ENCODE measurements around the gene AURKAIP1.

Gene AURKAIP1

DNA sequence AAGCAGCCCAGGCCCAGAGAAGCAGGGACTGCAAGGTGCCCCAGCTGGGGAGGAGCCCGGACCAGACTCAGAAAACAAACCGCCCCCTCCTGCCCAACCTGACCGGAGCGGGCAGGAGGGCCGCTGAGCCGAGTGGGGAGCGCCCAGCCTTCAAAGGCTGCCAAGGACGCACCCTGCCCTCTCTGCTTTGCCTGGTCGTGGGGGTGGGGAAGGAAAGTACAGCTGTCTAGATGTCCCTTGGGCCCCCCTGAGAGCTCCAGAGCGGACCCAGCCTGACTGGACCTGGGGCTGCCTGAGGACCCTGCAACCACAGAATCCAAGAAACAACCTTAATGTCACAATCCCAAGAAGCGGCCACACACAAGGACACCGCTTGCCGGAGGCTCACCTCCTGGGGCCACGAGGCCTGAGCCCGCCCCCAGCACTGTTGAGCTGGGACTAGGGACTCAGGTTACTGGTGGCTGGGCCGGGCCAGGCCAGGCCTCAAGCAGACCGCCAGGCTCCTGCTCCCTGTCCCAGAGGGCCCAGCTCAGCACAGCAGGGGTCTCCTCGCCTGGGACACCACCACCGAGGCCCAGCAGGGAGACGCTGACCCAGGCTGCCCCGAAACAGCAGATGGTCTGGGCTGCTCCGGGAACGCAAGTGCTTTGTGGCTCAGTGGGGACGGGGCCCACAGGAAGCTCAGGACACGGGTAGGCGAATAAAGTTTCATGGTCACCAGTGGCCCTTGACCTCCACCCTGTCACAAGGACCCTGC, 27.2 kb downstream of the AURKAIP1 start:
- DNase-seq (ENCODE audit: low read depth in 2 of 2), result no peak

- no peak for DNase-seq (ENCODE audit: low read depth in 2 of 2)
These were observed 27.9 kb downstream of the AURKAIP1 start for GRCh38 chr1:1347026-1347595.

DNA sequence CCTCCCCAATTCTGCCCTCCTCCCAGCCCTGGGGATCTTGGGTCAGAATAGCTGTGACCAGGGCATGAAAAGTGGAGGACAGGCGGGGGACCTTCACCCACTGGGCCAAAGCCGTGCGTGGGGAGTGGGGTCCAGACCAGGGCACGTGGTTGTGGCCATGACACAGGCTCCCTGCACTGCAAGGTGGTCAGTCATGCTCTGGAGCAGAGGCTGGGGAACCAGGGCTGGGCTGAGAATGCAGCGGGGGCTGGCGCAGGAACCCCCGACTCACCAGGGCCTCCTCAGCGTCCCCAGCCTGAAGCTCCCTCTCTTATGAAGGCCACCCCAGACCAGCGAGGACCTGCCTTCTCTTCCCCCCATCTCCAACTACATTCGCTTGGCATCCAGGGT, 28.5 kb downstream of the AURKAIP1 start:
- DNase-seq (ENCODE audit: low read depth in 2 of 2), result no peak

DNA sequence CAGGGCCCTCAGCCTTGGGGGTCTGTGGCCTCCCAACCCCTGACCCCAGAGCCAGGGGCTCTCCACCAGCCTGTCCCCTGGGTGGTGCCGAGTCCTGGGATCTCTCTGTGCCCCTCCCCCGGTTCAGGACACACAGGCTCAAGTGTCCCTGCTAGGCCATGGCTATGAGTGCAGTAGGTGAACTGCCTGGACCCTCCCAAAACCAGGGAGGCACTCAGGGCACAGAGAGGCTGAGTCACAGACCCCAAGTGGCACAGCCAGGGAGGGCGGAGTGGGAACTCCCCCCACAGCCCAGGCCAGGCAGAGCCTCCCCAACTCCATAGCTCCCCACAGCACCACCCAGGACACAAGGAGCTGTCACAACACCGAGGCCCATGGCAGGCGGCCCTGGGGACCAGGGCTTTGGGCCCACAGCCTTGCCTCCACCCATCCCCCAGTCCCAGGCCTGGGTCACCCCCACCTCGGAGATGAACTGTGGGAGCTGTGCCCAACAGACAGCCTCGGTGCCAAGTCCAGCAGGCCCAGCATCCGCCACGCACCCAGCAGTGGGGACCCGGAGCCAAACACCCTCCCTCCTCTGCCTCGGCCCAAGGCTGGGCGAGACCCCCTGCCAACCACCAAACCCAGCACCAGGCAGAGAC, 29.0 kb downstream of the AURKAIP1 start:
- no peak for DNase-seq (ENCODE audit: low read depth in 2 of 2)

DNA sequence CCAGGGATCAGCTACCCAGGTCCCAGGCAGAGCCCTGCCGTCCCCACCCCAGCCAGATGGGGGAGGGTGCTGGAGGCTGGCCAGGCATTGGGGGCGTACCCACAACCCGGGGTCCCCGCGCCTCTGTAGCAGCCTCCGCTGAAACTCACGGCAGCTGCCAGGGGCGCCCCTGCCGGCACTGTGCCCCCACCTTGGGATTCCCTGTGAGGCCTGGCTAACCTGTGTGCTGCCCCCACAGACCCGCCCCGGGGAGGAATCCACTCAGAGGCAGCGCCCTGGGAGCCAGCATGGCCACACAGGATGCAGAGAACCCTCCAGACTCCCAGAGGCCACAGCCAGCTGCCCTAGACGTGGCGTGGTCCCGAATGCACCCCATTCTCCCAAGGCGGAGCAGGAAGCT, 29.6 kb downstream of the AURKAIP1 start:
- DNase-seq (ENCODE audit: low read depth in 2 of 2), result no peak

DNA sequence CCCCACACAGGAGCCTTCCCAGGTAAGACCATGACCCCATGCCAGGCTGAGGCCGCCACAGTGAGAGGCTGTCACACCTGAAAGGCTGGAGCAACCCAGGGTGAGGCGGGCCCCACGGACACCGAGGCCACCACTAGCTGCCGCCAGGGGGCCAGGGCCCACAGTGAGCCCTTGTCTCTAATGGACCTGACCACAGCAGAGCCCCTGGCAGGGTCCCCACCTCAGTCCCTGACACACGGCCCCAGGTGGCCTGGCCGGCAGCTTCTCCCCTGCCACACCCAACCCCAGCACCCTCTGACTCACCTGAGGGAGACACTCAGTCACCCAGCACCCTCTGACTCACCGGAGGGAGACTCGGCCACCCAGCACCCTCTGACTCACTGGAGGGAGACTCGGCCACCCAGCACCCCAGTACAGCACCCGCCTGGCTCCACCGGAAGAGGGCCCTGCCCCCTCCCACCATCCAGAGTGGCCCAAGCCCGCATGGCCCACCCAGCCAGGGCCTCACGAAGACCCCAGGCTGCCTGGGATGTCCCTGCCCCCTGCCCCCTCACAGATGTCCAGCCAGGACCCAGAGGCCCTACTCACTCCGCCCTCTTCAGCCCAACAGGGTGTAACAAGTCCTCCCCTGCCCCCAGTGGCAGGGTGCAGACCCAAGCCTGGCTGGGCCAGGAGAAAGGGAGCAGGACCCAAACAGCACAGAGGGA, 30.2 kb downstream of the AURKAIP1 start:
- DNase-seq (ENCODE audit: low read depth in 2 of 2), result no peak

DNA sequence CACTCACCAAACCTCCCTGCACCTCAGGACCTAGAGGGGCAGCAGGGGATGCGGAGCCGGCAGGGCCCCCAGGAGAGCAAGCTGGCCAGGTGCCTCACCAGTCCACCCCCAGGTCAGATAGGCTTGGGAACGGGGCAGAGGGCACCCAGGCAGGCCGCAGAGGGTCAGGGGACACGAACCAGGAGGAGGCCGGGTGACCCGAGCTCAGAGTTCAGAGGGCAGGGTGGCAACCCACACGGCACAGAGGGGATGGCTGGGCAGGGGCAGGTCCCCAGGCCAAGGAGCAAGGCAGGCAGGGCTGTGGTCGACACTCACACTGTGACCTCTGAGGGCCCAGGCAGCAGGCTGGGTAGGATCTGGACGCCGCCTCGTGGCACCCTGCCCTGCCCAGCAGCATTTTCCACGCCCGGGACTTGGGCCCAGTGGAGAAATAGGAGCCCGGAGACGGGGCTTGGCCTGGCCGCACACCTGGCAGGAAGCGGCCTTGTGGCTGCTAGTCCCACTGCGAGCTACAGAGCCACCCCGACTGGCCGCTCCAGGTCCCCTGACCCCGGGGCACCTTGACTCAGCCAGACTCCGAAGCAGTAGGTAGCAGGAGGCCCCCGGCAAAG, 31.1 kb downstream of the AURKAIP1 start:
- no peak for DNase-seq (ENCODE audit: low read depth in 2 of 2)

- DNase-seq (ENCODE audit: low read depth in 2 of 2), result no peak
These were observed 32.4 kb downstream of the AURKAIP1 start for GRCh38 chr1:1342584-1343115.

- DNase-seq (ENCODE audit: low read depth in 2 of 2), result no peak
These were observed 32.9 kb downstream of the AURKAIP1 start for GRCh38 chr1:1342061-1342562.

DNA sequence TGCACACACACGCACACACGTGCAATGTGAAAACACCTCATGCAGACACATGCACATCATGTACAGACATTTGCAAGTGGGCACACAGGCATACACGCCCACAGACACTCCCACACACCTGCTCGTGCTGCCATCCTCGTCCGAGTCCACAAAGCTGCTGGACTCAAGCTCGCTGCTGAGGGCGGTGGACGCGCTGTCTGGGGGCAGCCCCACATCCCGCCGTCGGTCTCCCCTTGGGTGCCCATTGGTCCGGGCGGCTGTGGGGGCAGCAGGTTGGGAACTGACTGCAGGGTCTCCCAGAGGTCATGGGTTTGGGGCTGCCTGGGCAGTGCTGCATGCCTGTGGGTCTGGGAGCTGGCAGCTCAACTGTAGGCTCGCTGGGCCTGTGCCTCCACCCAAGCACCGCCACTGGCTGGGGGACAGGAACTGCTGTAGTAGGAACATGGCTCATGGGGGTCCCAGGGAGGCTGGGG, 33.4 kb downstream of the AURKAIP1 start:
- no peak for DNase-seq (ENCODE audit: low read depth in 2 of 2)

GRCh38 chr1:1340791-1341548, 34.0 kb downstream of the AURKAIP1 start:
- DNase-seq (ENCODE audit: low read depth in 2 of 2), result no peak

GRCh38 chr1:1340185-1340584, 34.8 kb downstream of the AURKAIP1 start:
- DNase-seq (ENCODE audit: low read depth in 2 of 2), result no peak

GRCh38 chr1:1338278-1338677, 36.7 kb downstream of the AURKAIP1 start:
- DNase-seq (ENCODE audit: low read depth in 2 of 2), result no peak

DNA sequence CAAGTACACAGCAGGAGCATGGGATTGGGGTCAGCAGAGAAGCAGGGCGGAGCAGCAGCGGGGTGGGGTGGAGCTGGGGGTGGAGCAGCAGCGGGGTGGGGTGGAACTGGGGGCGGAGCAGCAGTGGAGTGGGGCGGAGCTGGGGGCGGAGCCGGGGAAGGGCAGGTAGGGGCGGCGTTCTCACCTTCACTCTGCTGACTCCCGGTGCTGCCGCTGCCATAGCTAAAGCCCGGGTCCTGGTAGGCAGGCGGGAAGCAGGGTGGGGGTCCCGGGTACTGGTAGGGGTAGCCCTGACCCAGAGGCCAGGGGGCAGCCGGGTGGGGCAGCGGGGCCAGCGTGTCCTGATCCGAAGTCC, 37.2 kb downstream of the AURKAIP1 start:
- peak in 1 of 2 donors; percentile 28 for DNase-seq (ENCODE audit: low read depth in 2 of 2)

- no peak for DNase-seq (ENCODE audit: low read depth in 2 of 2)
These were observed 37.8 kb downstream of the AURKAIP1 start for GRCh38 chr1:1336931-1337792.

DNA sequence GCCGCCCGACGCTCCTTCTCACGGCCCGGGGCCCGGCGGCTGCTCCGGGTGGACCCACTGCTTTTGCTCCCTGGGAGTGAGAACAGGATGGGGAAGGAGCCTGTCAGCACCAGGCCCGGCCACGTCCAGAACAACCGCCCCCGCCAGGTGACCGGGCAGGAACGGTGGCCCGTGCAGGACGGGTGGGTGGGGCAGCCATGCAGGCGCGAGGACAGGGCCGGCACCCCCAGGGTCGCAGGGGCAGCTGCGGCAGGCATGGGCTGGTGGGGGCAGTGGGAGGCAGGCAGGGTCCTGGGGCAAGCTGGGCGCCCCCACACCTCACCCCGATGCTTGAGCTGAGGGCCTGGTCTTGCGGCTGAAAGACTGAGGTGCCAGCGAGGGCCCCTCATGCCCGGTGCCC, 38.6 kb downstream of the AURKAIP1 start:
- DNase-seq (ENCODE audit: low read depth in 2 of 2), result no peak

- no peak for DNase-seq (ENCODE audit: low read depth in 2 of 2)
These were observed 39.2 kb downstream of the AURKAIP1 start for GRCh38 chr1:1335792-1336248.

- no peak for DNase-seq (ENCODE audit: low read depth in 2 of 2)
These were observed 39.7 kb downstream of the AURKAIP1 start for GRCh38 chr1:1335283-1335682.

DNA sequence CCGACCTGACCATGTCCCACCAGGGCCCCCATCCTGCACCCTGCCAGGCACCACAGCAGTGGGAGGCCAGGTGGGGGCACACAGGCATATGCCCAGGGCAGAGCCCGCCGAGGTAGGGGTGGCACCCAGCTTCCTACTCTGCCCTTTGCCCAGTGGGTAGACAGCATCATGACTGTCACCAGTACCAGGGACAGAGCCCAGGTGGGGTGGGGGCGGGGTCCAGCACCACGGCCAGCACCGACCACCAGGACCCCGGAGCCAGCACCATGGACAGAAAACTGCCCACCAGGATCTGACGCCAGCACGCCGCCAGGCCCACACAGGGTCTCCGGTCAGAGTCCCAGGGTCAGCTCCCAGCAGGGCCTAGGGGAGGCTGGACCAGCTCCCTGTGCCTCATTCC, 40.2 kb downstream of the AURKAIP1 start:
- DNase-seq (ENCODE audit: low read depth in 2 of 2), result no peak
